CD14-positive monocyte (primary cell): ENCODE results near the gene F9. TPM values are rescaled to one million over a fixed set of nuclear protein-coding genes. Genes with fewer than 3 reads are reported as not detected.

ENCODE experiments used
- DNase-seq, 3 donors: peaks; one replicate each; pipeline ENCODE4 v3.0.0-alpha.2; 2011 to 2022
- H2AFZ ChIP-seq: 2 replicates; pipeline ENCODE4 v1.6.0; 2012; ENCODE audit warnings: mild to moderate bottlenecking, low read depth, low read length, inconsistent platforms; ENCODE audit not compliant: insufficient read depth, poor library complexity, severe bottlenecking
- H3K27ac ChIP-seq, 2 donors: 1 replicate in 1 of 2; 2 replicates in 1 of 2; pipeline ENCODE4 v1.5.1; 2012 to 2013; ENCODE audit warnings: low read length in 2 of 2, control low read depth in 1 of 2, inconsistent platforms in 1 of 2, low read depth in 1 of 2, mild to moderate bottlenecking in 1 of 2
- H3K27me3 ChIP-seq, 2 donors: one replicate each; pipeline versions ENCODE4 v1.6.0 to v1.6.1; 2011 to 2013; ENCODE audit warnings: low read length in 2 of 2; ENCODE audit not compliant: control insufficient read depth in 2 of 2, insufficient read depth in 2 of 2
- H3K36me3 ChIP-seq, 2 donors: replicated peaks in 1 of 2; 1 replicate in 1 of 2; 2 replicates in 1 of 2; pipeline versions ENCODE4 v1.5.1 to v1.6.1; 2012 to 2013; ENCODE audit warnings: low read length in 2 of 2, control low read depth in 1 of 2, inconsistent platforms in 1 of 2, mild to moderate bottlenecking in 1 of 2; ENCODE audit not compliant: insufficient read depth in 2 of 2, control insufficient read depth in 1 of 2
- H3K4me1 ChIP-seq, 2 donors: 1 replicate in 1 of 2; 2 replicates in 1 of 2; pipeline versions ENCODE4 v1.5.1 to v1.6.1; 2012 to 2013; ENCODE audit warnings: low read length in 2 of 2, control low read depth in 1 of 2, inconsistent platforms in 1 of 2, mild to moderate bottlenecking in 1 of 2, moderate library complexity in 1 of 2; ENCODE audit not compliant: insufficient read depth in 2 of 2, control insufficient read depth in 1 of 2
- H3K4me2 ChIP-seq: replicated peaks from 2 replicates; pipeline ENCODE3; 2012; ENCODE audit warnings: low read length, moderate library complexity, mild to moderate bottlenecking; ENCODE audit not compliant: poor library complexity, severe bottlenecking; ENCODE audit errors: extremely low read depth
- H3K4me3 ChIP-seq, 3 experiments: fragments of 200-600 bp in 1 of 3; sonication (generic) in 1 of 3; replicated peaks in 1 of 3; 1 replicate in 2 of 3; 2 replicates in 1 of 3; pipeline ENCODE4 v1.5.1; 2011 to 2013; ENCODE audit warnings: low read length in 3 of 3, mild to moderate bottlenecking in 3 of 3, control low read depth in 2 of 3, low read depth in 2 of 3, inconsistent platforms in 1 of 3, moderate library complexity in 1 of 3
- H3K79me2 ChIP-seq: 2 replicates; pipeline ENCODE4 v1.6.0; 2012; ENCODE audit warnings: mild to moderate bottlenecking, control low read depth, inconsistent platforms, low read length, moderate library complexity; ENCODE audit not compliant: insufficient read depth
- H3K9ac ChIP-seq: 2 replicates; pipeline ENCODE4 v1.6.0; 2017; ENCODE audit warnings: low read length, mild to moderate bottlenecking; ENCODE audit not compliant: insufficient read depth, poor library complexity, severe bottlenecking
- H3K9me3 ChIP-seq, 2 donors: replicated peaks in 1 of 2; 1 replicate in 1 of 2; 2 replicates in 1 of 2; pipeline versions ENCODE4 v1.5.1 to v1.6.1; 2012 to 2013; ENCODE audit warnings: low read length in 2 of 2, control low read depth in 1 of 2; ENCODE audit not compliant: control insufficient read depth in 1 of 2, insufficient read depth in 1 of 2
- H4K20me1 ChIP-seq: 2 replicates; pipeline ENCODE4 v1.6.0; 2012; ENCODE audit warnings: mild to moderate bottlenecking, low read length, control low read depth, moderate library complexity; ENCODE audit not compliant: insufficient read depth
- H3K27ac Mint-ChIP-seq, 7 donors: one replicate each; pipeline ENCODE4 v1.8.0; 2020; ENCODE audit warnings: mild to moderate bottlenecking in 7 of 7, mixed read lengths in 7 of 7, moderate library complexity in 6 of 7, inconsistent platforms in 2 of 7
- H3K27me3 Mint-ChIP-seq, 3 donors: one replicate each; pipeline ENCODE4 v1.8.0; 2021 to 2022; ENCODE audit warnings: low read depth in 3 of 3, mild to moderate bottlenecking in 3 of 3, mixed read lengths in 3 of 3, moderate library complexity in 3 of 3, inconsistent platforms in 1 of 3
- H3K36me3 Mint-ChIP-seq, 2 donors: one replicate each; pipeline ENCODE4 v1.8.0; 2020; ENCODE audit warnings: mixed read lengths in 2 of 2, inconsistent platforms in 1 of 2, mild to moderate bottlenecking in 1 of 2
- H3K4me1 Mint-ChIP-seq: one replicate; pipeline ENCODE4 v1.8.0; 2020; ENCODE audit warnings: mild to moderate bottlenecking, mixed read lengths
- H3K4me3 Mint-ChIP-seq, 2 donors: one replicate each; pipeline ENCODE4 v1.8.0; 2020; ENCODE audit warnings: mild to moderate bottlenecking in 2 of 2, mixed read lengths in 2 of 2, moderate library complexity in 1 of 2
- H3K9me3 Mint-ChIP-seq, 7 donors: one replicate each; pipeline ENCODE4 v1.8.0; 2020 to 2022; ENCODE audit warnings: mixed read lengths in 7 of 7, mild to moderate bottlenecking in 6 of 7, moderate library complexity in 6 of 7, inconsistent platforms in 2 of 7
- WGBS: methylation state at CpG from one replicate; pipeline ENCODE4 v1.1.5; 2013; ENCODE audit warnings: missing lambda C conversion rate; ENCODE audit not compliant: insufficient coverage; 5-methylcytosine and 5-hydroxymethylcytosine counted together
- intact Hi-C, 2 donors: fragments of 100-400 bp; cut with micrococcal nuclease; formaldehyde crosslinking; loops; one replicate each; pipeline versions ENCODE4 v1.15.0 to v1.15.1; 2023
- polyA plus RNA-seq, 3 donors: library from polyadenylated mRNA; depleted of rRNA in 1 of 3; unstranded in 2 of 3; stranded (reverse) in 1 of 3; fragments of 300-500 nt in 2 of 3; fragments of >200 nt in 1 of 3; fragmentation: Illumina TruSeq in 2 of 3; gene quantifications; 1 replicate in 2 of 3; 2 replicates in 1 of 3; pipeline ENCODE4 v1.2.3, GENCODE V29; 2012 to 2021
- TF ChIP-seq, protein P1 (sequence below): fragments of 200-600 bp; IDR thresholded peaks from one replicate; pipeline ENCODE4 v1.8.0; 2022; ENCODE audit warnings: antibody characterized with exemption, mild to moderate bottlenecking

F9 gene
- polyA plus RNA-seq, 3 donors: not detected

- Histone ChIP-seq H3K4me1 (no peaks in the 10 kb centered on the region), H3K4me2 (no peak overlapping the region), H3K36me3 (no peaks in the 10 kb centered on the region), H3K9me3 (no peaks in the 10 kb centered on the region), H3K27ac (no peak overlapping the region), H3K9ac (no peak overlapping the region), H2AFZ (no peak overlapping the region), H3K79me2 (no peaks in the 10 kb centered on the region), H4K20me1 (no peaks in the 10 kb centered on the region), H3K4me3 (no peak overlapping the region), H3K27me3 (no peaks in the 10 kb centered on the region)
- intact Hi-C loops: no loop called here
- Mint-ChIP-seq H3K36me3 (no peaks in the 10 kb centered on the region), H3K9me3 (peaks cover 0 to 2% (median 0%) of the 10 kb centered on the region in 7 donors), H3K4me3 (no peak overlapping the region), H3K27me3 (peaks cover 0 to 4% (median 1%) of the 10 kb centered on the region in 3 donors), H3K27ac (no peak overlapping the region), H3K4me1 (no peaks in the 10 kb centered on the region)
- TF ChIP-seq, protein P1, sequence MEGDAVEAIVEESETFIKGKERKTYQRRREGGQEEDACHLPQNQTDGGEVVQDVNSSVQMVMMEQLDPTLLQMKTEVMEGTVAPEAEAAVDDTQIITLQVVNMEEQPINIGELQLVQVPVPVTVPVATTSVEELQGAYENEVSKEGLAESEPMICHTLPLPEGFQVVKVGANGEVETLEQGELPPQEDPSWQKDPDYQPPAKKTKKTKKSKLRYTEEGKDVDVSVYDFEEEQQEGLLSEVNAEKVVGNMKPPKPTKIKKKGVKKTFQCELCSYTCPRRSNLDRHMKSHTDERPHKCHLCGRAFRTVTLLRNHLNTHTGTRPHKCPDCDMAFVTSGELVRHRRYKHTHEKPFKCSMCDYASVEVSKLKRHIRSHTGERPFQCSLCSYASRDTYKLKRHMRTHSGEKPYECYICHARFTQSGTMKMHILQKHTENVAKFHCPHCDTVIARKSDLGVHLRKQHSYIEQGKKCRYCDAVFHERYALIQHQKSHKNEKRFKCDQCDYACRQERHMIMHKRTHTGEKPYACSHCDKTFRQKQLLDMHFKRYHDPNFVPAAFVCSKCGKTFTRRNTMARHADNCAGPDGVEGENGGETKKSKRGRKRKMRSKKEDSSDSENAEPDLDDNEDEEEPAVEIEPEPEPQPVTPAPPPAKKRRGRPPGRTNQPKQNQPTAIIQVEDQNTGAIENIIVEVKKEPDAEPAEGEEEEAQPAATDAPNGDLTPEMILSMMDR: no peak
- DNase-seq: no peak
- no CpG with 5 or more reads among the region's 3 CpGs for WGBS
Measured at GRCh38 chrX:139538907-139539790, 8.6 kb downstream of the F9 start.

DNA sequence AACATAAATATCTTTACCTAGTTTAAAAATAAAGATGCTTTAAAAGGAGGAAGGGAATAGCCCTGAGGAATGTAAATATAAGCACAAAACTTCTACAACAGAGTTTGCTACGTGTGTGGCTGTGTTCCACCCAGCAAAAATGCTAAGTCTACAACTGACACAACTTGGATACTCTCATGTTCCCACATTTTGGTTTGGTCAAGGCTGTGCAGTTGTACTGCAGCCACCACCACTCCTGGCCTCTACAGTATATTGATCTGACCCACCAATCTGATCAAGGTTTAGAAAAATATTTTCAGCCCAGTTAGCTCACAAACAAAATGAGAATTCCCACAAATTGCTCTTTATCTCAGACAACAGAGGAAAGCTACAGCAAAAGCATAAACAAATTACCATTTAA is 12.1 kb downstream of the F9 start:
- H4K20me1 ChIP-seq: no peaks in the 10 kb centered on the region
- H3K79me2 ChIP-seq: no peaks in the 10 kb centered on the region
- intact Hi-C loops: no loop called here
- H3K27ac ChIP-seq: no peak overlapping the region
- no peak overlapping the region for H3K4me2 ChIP-seq
- no peak for DNase-seq
- no peaks in the 10 kb centered on the region for H3K9me3 ChIP-seq
- Mint-ChIP-seq H3K27ac (no peak overlapping the region), H3K27me3 (peaks cover 0 to 2% (median 1%) of the 10 kb centered on the region in 3 donors), H3K36me3 (no peaks in the 10 kb centered on the region), H3K4me3 (no peak overlapping the region), H3K4me1 (no peaks in the 10 kb centered on the region), H3K9me3 (peaks cover 0 to 2% (median 0%) of the 10 kb centered on the region in 7 donors)
- no peak overlapping the region for H3K9ac ChIP-seq
- whole genome bisulfite sequencing: no CpG with 5 or more reads among the region's 1 CpG
- no peaks in the 10 kb centered on the region for H3K4me1 ChIP-seq
- H3K36me3 ChIP-seq: no peaks in the 10 kb centered on the region
- H3K27me3 ChIP-seq: no peaks in the 10 kb centered on the region
- no peak overlapping the region for H2AFZ ChIP-seq
- no peak overlapping the region for H3K4me3 ChIP-seq
- TF ChIP-seq, protein P1: no peak
